ENCODE results near the gene AMIGO3.

GRCh38 chr3:49681232-49681522 is 38.3 kb downstream of the AMIGO3 start:
- no peak for TF ChIP-seq CTCF (IDR thresholded peaks at IDR 0.05)
- TF ChIP-seq POLR2A (IDR thresholded peaks at IDR 0.05) = no peak

Data from testis (tissue), 2 donors.